GM19395 (cell line): Measurements from ENCODE around the gene MMD2.

Experiments
- ATAC-seq: cut with Tn5 transposase; IDR thresholded peaks from one replicate; pipeline ENCODE4 v1.9.1; 2021; ENCODE audit warnings: mild to moderate bottlenecking, moderate library complexity; ENCODE audit not compliant: unreplicated experiment

MMD2 gene

DNA sequence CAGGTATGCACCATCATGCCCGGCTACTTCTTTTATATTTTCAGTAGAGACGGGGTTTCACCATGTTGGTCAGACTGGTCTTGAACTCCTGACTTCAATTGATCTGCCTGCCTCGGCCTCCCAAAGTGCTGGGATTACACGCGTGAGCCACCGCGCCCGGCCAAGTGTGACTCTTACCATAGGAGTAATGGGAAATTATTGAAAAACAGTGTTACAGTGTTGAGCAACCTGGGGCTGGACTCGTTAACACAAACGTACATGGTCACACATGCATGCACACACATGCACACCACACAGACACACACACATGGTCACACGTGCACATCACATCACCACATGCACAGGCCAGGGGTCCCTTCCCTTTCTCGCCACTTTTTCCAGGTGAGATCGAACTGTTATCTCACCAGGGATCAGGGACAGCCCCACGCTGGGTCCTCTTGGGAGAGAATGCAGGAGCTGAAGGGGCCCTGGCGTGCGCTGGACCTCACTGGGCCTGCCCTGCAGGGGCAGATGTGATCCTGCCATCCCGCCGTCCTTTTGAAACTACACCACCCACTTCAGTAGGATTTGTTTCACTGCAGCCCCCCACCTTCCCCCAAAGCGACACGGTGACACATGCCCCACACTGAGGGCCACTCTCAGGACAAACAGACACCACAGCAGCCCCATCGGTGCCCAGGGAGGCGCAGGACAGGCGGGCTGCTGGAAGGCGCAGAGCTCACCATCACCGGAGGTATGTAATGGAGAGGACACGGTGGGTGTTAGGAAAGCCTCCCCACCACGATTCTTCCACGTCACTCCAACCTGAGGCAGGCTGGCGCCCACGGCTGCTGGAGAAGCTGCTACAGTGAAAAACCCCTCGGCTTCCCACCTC, 85.7 kb downstream of the MMD2 start:
- no peak for ATAC-seq

DNA sequence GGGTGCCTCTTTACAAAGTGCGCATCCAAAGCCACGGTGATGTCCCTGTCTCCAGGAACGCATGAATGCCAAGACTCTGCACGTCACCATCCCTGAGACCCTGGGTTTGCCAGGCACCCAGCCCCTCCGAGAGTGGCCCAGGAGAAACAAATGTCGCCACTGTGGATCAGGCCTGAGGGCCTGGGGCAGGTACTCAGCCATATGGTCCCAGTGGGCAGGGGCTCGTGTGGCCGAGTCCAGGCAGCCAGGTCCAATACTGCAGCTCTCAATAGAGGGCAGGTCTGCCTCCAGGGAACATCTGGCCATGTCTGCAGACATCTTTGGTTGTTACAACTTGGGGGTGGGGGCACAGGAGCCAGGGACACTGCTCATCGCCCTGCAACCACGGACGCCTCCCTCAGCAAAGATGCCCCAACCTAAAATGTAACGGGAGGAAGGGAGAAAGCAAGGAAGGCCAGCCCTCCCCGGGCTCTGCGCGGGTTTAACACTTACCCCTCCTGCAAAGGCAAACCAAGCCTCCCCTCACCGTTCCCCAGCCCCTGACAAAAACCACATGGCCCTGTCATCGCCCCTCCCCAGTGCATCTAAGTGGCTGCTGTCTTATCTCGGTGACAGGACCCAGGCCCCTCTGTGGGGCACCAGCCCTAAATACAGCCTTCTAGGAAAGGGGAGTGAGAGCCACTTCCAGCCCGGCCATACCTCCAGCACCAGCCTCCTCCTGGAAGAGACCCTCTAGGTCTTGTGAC, 86.9 kb downstream of the MMD2 start:
- no peak for ATAC-seq

DNA sequence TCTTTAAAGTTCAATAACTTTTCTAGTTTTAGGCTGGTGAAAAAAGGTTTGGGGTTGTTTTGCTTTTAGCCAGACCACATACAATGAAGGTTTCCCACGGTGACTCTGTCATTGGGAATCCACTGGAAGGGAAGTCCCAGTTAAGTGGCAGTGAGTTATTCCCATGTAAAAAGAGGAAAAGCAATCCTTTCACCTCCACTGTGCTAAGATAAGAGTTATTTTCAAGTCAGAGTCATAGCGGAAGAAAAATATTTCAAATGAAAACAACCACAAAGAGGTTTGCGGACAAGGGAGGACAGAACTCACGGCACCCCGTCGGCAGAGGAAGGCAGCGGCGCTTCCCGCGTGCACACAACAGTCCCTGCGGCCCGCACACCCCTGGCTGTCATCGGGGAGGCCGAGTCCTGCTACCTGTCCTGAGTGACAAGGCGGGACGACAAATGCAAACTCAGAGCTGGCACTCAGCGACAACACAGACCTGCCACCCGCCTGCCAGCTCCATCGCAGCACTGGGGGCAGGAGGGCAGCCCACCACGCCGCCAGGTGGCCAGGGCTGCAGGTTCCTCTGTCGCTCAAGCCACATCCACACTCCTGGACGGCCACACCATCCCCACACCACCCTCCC, 87.8 kb downstream of the MMD2 start:
- no peak for ATAC-seq

- ATAC-seq, result no peak
Observed at GRCh38 chr7:4868493-4868892, 90.5 kb downstream of the MMD2 start.

GRCh38 chr7:4866528-4867496, 92.2 kb downstream of the MMD2 start:
- no peak for ATAC-seq

- ATAC-seq, result no peak
Observed at GRCh38 chr7:4862156-4862555, 96.8 kb downstream of the MMD2 start.

GRCh38 chr7:4861673-4862072, 97.3 kb downstream of the MMD2 start, which contains the start of gene PAPOLB:
TSS of gene PAPOLB (minus strand) at chr7:4862030. CDS start at chr7:4861810, 220 bp downstream.
- ATAC-seq, result no peak

- ATAC-seq, result no peak
Observed at GRCh38 chr7:4861227-4861626, 97.8 kb downstream of the MMD2 start.

GRCh38 chr7:4857189-4857588, 101.8 kb downstream of the MMD2 start:
- no peak for ATAC-seq

GRCh38 chr7:4856336-4857057, 102.5 kb downstream of the MMD2 start:
- no peak for ATAC-seq
